HL-60 (cell line): ENCODE measurements around the gene PNMA3.
"Not testable (repeated sequence)": the region's sequence is repeated elsewhere in the genome, so short reads cannot be mapped to it uniquely, and the experiment has no call there.

Experiments used
- DNase-seq, 2 experiments: peaks; one replicate each; pipeline ENCODE4 v3.0.0-alpha.2; 2010 to 2020; ENCODE audit warnings: low read depth in 1 of 2, low spot score in 1 of 2
- H3K27ac ChIP-seq: fragments of 250-450 bp; sonication (Bioruptor Pico); replicated peaks from 2 replicates; pipeline ENCODE4 v1.5.1; 2020; ENCODE audit warnings: mild to moderate bottlenecking, moderate library complexity
- H3K27me3 ChIP-seq: fragments of 250-450 bp; sonication (Bioruptor Pico); 2 replicates; pipeline ENCODE4 v1.5.1; 2021; ENCODE audit warnings: mild to moderate bottlenecking, moderate library complexity; ENCODE audit not compliant: insufficient read depth, poor library complexity, severe bottlenecking
- H3K4me3 ChIP-seq: replicated peaks from 2 replicates; pipeline ENCODE4 v1.5.1; 2011; ENCODE audit warnings: mild to moderate bottlenecking, control low read depth, low read length; ENCODE audit not compliant: insufficient read depth
- GABPA ChIP-seq: IDR thresholded peaks from 2 replicates; pipeline ENCODE4 v1.6.1; 2012; ENCODE audit warnings: low read depth
- POLR2AphosphoS5 ChIP-seq: IDR thresholded peaks from 2 replicates; pipeline ENCODE4 v1.6.1; 2012; ENCODE audit warnings: low read depth
- REST ChIP-seq: IDR thresholded peaks from 2 replicates; pipeline ENCODE4 v1.6.1; 2012; ENCODE audit warnings: low read depth; ENCODE audit not compliant: insufficient replicate concordance
- SPI1 ChIP-seq: IDR thresholded peaks from 2 replicates; pipeline ENCODE4 v1.6.1; 2012; ENCODE audit warnings: low read depth, mild to moderate bottlenecking, borderline replicate concordance
- TF ChIP-seq, protein P1 (sequence below): IDR thresholded peaks from one replicate; pipeline ENCODE4 v1.5.1; 2011; ENCODE audit warnings: low read length, control low read depth, inconsistent platforms; ENCODE audit not compliant: insufficient read depth

Gene PNMA3

GRCh38 chrX:153074262-153074899 lies 18.1 kb downstream of the PNMA3 start:
- no peak overlapping the region for H3K27ac ChIP-seq
- H3K4me3 ChIP-seq = no peak overlapping the region
- H3K27me3 ChIP-seq = no peaks in the 10 kb centered on the region
- TF ChIP-seq POLR2AphosphoS5 = no peak
- no peak for TF ChIP-seq SPI1
- no peak for TF ChIP-seq GABPA
- TF ChIP-seq REST = no peak
- TF ChIP-seq, protein P1, sequence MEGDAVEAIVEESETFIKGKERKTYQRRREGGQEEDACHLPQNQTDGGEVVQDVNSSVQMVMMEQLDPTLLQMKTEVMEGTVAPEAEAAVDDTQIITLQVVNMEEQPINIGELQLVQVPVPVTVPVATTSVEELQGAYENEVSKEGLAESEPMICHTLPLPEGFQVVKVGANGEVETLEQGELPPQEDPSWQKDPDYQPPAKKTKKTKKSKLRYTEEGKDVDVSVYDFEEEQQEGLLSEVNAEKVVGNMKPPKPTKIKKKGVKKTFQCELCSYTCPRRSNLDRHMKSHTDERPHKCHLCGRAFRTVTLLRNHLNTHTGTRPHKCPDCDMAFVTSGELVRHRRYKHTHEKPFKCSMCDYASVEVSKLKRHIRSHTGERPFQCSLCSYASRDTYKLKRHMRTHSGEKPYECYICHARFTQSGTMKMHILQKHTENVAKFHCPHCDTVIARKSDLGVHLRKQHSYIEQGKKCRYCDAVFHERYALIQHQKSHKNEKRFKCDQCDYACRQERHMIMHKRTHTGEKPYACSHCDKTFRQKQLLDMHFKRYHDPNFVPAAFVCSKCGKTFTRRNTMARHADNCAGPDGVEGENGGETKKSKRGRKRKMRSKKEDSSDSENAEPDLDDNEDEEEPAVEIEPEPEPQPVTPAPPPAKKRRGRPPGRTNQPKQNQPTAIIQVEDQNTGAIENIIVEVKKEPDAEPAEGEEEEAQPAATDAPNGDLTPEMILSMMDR = no peak
- DNase-seq = no peak

DNA sequence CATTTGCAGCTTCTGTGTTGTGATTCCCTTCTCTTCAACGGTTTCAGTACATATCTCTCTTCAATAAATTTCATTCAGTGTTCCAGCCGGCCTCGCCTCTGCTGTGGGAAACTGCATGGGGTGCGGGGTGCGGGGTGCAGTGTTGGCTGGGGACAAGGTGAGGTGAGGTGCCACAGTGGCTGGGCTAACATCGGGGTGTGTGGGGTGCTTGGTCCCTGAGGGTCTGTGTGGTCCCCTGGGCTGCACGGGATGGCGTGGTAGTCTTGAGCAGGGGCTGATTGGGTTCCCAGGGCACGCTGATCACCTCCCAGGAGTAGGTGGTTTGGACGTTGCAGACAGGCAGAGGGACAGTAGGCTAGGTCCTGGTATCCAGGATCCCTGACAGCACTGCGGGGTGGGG lies 18.7 kb downstream of the PNMA3 start:
- TF ChIP-seq, protein P1 = no peak
- TF ChIP-seq GABPA (no peak), POLR2AphosphoS5 (no peak), REST (no peak), SPI1 (no peak)
- H3K27ac ChIP-seq = no peak overlapping the region
- H3K4me3 ChIP-seq = no peak overlapping the region
- DNase-seq = no peak
- H3K27me3 ChIP-seq = no peaks in the 10 kb centered on the region

DNA sequence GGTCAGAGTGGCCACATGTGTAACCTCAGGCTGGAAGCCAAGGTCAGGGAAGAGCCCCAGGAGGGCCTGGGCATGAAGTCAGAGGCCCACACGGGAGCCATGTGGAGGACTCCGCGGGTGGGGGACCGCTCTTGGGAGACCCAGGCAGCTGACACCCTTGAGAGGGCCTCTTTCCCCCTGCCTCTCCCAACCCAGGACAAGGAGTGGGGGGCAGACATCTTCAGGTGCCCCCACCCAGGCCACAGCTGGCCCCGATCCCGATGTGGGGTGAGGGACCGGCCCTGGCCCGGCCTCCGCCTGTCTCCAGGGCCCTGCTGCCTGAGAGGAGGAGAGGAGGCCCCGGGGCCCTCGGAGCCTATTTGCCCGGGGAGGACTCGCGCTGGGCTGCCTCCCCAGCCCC lies 19.1 kb downstream of the PNMA3 start:
- Histone ChIP-seq H3K4me3 (no peak overlapping the region), H3K27ac (no peak overlapping the region), H3K27me3 (no peaks in the 10 kb centered on the region)
- no peak for TF ChIP-seq REST
- TF ChIP-seq, protein P1 = no peak
- no peak for TF ChIP-seq GABPA
- no peak for TF ChIP-seq POLR2AphosphoS5
- TF ChIP-seq SPI1 = no peak
- DNase-seq = no peak

GRCh38 chrX:153077437-153078135 lies 21.3 kb downstream of the PNMA3 start:
- H3K27me3 ChIP-seq, DNase-seq, H3K27ac ChIP-seq, H3K4me3 ChIP-seq: not testable (repeated sequence)

DNA sequence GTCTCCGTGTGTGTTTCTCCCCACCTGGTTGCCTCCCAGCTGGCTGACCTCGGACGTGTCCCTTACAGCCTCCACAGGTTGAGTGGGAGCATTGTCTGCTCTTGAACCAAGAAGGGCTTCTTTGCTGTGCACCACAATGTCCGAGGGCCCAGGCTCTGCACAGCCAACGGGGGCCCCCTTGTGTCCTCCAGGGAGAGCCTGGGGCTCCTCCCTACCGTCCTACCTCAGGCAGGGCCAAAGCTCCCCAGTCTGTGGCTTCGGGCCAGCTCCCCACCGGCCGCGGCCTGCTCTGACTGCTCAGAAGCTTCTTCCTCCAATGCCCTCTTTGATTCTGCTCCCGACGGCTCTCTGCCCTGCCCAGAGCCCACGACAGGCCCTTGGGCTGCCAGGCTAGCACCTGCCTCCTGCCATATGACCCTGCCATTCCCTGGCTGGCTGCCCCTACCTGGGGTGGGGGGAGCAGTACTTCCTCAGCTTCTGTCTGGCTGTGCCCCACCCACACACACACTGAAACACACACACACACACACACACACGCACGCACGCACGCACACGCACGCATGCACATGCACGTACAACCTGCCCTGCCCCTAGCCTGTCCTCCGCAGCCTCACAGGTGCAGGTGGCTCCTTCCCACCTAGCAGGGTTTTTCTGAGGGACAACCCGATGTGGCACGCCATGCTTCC lies 27.1 kb downstream of the PNMA3 start:
- not testable (repeated sequence) for H3K27me3 ChIP-seq, DNase-seq, H3K4me3 ChIP-seq, H3K27ac ChIP-seq
